DND-41 (cell line): Measurements from ENCODE around the gene QSOX1.

Source experiments
- ATAC-seq: fragments of 200-7000 bp; cut with Tn5 transposase; 3 replicates; pipeline ENCODE4 v1.9.1; 2021; ENCODE audit warnings: low read depth; ENCODE audit not compliant: insufficient read depth
- DNase-seq: peaks from one replicate; pipeline ENCODE4 v3.0.0-alpha.2; 2020
- H2AFZ ChIP-seq: 2 replicates; pipeline ENCODE4 v1.6.0; 2012; ENCODE audit warnings: low read depth, low read length
- H3K27ac ChIP-seq: 2 replicates; pipeline ENCODE4 v1.5.1; 2012; ENCODE audit warnings: low read length, inconsistent platforms
- H3K27me3 ChIP-seq: fragments of 200-600 bp; sonication (generic); 2 replicates; pipeline ENCODE4 v1.6.0; 2012; ENCODE audit warnings: low read length, mild to moderate bottlenecking, inconsistent platforms; ENCODE audit not compliant: insufficient read depth, poor library complexity
- H3K36me3 ChIP-seq: 2 replicates; pipeline ENCODE4 v1.5.1; 2012; ENCODE audit warnings: low read length, inconsistent platforms; ENCODE audit not compliant: insufficient read depth
- H3K4me1 ChIP-seq: 2 replicates; pipeline ENCODE4 v1.5.1; 2012; ENCODE audit warnings: mild to moderate bottlenecking, low read length; ENCODE audit not compliant: insufficient read depth
- H3K4me2 ChIP-seq: 2 replicates; pipeline ENCODE4 v1.6.0; 2012; ENCODE audit warnings: mild to moderate bottlenecking, moderate library complexity, low read length, inconsistent platforms; ENCODE audit not compliant: insufficient read depth
- H3K4me3 ChIP-seq, 2 experiments: fragments of 200-600 bp in 1 of 2; shearing (Covaris generic) in 1 of 2; 2 replicates each; pipeline ENCODE4 v1.5.1; 2012 to 2016; ENCODE audit warnings: inconsistent platforms in 2 of 2, low read length in 2 of 2, mild to moderate bottlenecking in 2 of 2, low read depth in 1 of 2, moderate library complexity in 1 of 2
- H3K79me2 ChIP-seq: 2 replicates; pipeline ENCODE4 v1.6.0; 2012; ENCODE audit warnings: low read length, inconsistent platforms; ENCODE audit not compliant: insufficient read depth
- H3K9ac ChIP-seq: 2 replicates; pipeline ENCODE4 v1.6.0; 2012; ENCODE audit warnings: low read depth, mild to moderate bottlenecking, inconsistent platforms, low read length, moderate library complexity
- H3K9me3 ChIP-seq: 2 replicates; pipeline ENCODE4 v1.5.1; 2012; ENCODE audit warnings: low read length, moderate library complexity, mild to moderate bottlenecking, inconsistent platforms; ENCODE audit not compliant: insufficient read depth, severe bottlenecking
- H4K20me1 ChIP-seq: 2 replicates; pipeline ENCODE4 v1.6.0; 2012; ENCODE audit warnings: low read length; ENCODE audit not compliant: insufficient read depth
- EZH2 ChIP-seq: IDR thresholded peaks from 3 replicates; pipeline ENCODE4 v1.6.1; 2012; ENCODE audit warnings: borderline replicate concordance, low read depth, mild to moderate bottlenecking, moderate library complexity, low read length, inconsistent platforms; ENCODE audit not compliant: severe bottlenecking
- TF ChIP-seq, protein P1 (sequence below): IDR thresholded peaks from 2 replicates; pipeline ENCODE4 v1.5.1; 2012; ENCODE audit warnings: borderline replicate concordance, low read length, moderate library complexity, mild to moderate bottlenecking; ENCODE audit not compliant: poor library complexity, severe bottlenecking; ENCODE audit errors: extremely low read depth

QSOX1 gene

DNA sequence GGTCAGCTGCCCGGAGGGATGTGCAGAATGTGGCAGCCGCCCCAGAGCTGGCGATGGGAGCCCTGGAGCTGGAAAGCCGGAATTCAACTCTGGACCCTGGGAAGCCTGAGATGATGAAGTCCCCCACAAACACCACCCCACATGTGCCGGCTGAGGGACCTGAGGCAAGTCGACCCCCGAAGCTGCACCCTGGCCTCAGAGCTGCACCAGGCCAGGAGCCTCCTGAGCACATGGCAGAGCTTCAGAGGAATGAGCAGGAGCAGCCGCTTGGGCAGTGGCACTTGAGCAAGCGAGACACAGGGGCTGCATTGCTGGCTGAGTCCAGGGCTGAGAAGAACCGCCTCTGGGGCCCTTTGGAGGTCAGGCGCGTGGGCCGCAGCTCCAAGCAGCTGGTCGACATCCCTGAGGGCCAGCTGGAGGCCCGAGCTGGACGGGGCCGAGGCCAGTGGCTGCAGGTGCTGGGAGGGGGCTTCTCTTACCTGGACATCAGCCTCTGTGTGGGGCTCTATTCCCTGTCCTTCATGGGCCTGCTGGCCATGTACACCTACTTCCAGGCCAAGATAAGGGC lies 41.9 kb downstream of the QSOX1 start:
- no peaks in the 10 kb centered on the region for H3K4me1 ChIP-seq
- no peaks in the 10 kb centered on the region for H3K9me3 ChIP-seq
- H3K27ac ChIP-seq: no peak overlapping the region
- DNase-seq: no peak
- H3K4me3 ChIP-seq: no peak overlapping the region
- H3K27me3 ChIP-seq: no peaks in the 10 kb centered on the region
- ATAC-seq: no peak
- H3K36me3 ChIP-seq: 0 out of 2 replicates have a peak, but pooled peaks cover 6% of the 10 kb centered on the region
- H4K20me1 ChIP-seq: no peaks in the 10 kb centered on the region
- H3K79me2 ChIP-seq: no peaks in the 10 kb centered on the region
- TF ChIP-seq, protein P1, sequence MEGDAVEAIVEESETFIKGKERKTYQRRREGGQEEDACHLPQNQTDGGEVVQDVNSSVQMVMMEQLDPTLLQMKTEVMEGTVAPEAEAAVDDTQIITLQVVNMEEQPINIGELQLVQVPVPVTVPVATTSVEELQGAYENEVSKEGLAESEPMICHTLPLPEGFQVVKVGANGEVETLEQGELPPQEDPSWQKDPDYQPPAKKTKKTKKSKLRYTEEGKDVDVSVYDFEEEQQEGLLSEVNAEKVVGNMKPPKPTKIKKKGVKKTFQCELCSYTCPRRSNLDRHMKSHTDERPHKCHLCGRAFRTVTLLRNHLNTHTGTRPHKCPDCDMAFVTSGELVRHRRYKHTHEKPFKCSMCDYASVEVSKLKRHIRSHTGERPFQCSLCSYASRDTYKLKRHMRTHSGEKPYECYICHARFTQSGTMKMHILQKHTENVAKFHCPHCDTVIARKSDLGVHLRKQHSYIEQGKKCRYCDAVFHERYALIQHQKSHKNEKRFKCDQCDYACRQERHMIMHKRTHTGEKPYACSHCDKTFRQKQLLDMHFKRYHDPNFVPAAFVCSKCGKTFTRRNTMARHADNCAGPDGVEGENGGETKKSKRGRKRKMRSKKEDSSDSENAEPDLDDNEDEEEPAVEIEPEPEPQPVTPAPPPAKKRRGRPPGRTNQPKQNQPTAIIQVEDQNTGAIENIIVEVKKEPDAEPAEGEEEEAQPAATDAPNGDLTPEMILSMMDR: no peak
- TF ChIP-seq EZH2: no peak
- H3K9ac ChIP-seq: no peak overlapping the region
- no peak overlapping the region for H2AFZ ChIP-seq
- no peak overlapping the region for H3K4me2 ChIP-seq

DNA sequence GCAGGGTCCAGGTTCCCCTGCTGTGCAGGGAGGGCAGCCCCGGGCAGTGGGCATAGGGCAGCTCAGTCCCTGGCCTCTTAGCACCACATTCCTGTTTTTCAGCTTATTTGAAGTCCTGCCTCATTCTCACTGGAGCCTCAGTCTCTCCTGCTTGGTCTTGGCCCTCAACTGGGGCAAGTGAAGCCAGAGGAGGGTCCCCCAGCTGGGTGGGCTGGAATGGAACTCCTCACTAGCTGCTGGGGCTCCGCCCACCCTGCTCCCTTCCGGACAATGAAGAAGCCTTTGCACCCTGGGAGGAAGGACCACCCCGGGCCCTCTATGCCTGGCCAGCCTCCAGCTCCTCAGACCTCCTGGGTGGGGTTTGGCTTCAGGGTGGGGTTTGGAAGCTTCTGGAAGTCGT lies 42.6 kb downstream of the QSOX1 start:
- TF ChIP-seq, protein P1: no peak
- no peak for TF ChIP-seq EZH2
- Histone ChIP-seq H3K4me1 (no peaks in the 10 kb centered on the region), H3K27ac (no peak overlapping the region)

GRCh38 chr1:180198196-180198595 lies 43.5 kb downstream of the QSOX1 start:
- H3K4me2 ChIP-seq: no peak overlapping the region
- H3K79me2 ChIP-seq: no peaks in the 10 kb centered on the region
- H3K4me3 ChIP-seq: no peak overlapping the region
- no peak overlapping the region for H3K27ac ChIP-seq
- no peaks in the 10 kb centered on the region for H4K20me1 ChIP-seq
- DNase-seq (no peak), ATAC-seq (no peak)
- no peak overlapping the region for H3K9ac ChIP-seq
- no peaks in the 10 kb centered on the region for H3K27me3 ChIP-seq
- H3K4me1 ChIP-seq: no peaks in the 10 kb centered on the region
- H3K9me3 ChIP-seq: no peaks in the 10 kb centered on the region
- no peak overlapping the region for H2AFZ ChIP-seq
- 0 out of 2 replicates have a peak, but pooled peaks cover 6% of the 10 kb centered on the region for H3K36me3 ChIP-seq
- TF ChIP-seq EZH2: no peak
- TF ChIP-seq, protein P1: no peak

More for the DNA sequence above, 42.6 kb downstream of the QSOX1 start:
- Histone ChIP-seq H4K20me1 (no peaks in the 10 kb centered on the region), H3K79me2 (no peaks in the 10 kb centered on the region), H3K9ac (no peak overlapping the region), H3K4me2 (no peak overlapping the region), H3K9me3 (no peaks in the 10 kb centered on the region), H3K36me3 (0 out of 2 replicates have a peak, but pooled peaks cover 6% of the 10 kb centered on the region), H2AFZ (no peak overlapping the region), H3K27me3 (no peaks in the 10 kb centered on the region), H3K4me3 (no peak overlapping the region)
- DNase-seq (no peak), ATAC-seq (no peak)
